GM15510 (cell line): Measurements from ENCODE around the gene ATP1A3.

Experiments used
- POLR2A ChIP-seq: IDR thresholded peaks from 3 replicates; pipeline ENCODE4 v1.6.1; 2011; ENCODE audit warnings: borderline replicate concordance; ENCODE audit not compliant: insufficient read length; ENCODE audit errors: extremely low read depth

The ATP1A3 gene

DNA sequence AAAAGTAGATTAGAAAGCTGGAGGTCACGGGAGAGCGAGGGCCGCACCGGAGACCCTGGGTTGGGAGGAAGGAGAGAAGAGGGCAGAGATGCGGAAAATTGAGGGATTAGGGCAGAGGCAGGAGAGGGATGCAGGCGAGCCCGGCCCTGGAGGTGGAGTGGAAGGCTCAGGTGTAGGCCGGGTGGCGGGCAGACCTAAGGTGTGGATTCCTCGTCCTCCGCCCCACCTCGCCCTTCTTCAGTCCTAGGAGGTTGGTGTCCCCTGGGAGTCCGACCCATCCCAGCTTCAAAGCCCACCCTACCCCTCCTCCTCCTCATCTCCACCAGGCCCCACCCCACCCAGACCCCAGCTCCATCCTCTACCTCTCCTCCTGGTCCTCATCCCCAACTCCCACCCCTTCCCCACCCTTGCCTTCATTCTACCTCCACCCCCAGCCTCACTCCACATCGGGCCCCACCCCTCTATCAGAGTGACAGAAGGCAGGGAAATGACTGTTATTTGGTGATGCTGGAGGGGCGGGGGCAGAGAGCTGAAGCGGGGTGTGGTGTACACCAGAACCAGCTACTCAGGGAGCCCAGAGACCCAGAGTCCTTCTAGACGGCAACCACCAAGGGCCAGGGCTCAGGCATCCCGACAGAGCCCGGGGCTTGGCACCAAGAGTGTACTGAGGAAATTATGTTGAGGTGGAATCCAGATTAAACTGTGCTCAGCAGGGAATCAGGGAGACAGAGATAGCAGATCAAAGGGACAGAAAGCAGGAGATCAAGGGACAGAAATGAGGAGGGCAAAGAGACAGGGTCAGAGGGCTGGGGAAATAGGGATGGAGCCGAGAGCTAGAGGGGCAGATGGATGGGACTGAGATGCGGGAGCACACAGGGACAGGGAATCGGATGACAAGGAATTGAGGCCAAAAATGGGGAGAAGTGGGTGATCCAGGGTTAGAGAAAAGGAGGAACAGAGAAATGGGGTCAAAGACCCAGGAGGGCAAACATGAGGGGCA, 72.2 kb downstream of the ATP1A3 start:
- TF ChIP-seq POLR2A: no peak

DNA sequence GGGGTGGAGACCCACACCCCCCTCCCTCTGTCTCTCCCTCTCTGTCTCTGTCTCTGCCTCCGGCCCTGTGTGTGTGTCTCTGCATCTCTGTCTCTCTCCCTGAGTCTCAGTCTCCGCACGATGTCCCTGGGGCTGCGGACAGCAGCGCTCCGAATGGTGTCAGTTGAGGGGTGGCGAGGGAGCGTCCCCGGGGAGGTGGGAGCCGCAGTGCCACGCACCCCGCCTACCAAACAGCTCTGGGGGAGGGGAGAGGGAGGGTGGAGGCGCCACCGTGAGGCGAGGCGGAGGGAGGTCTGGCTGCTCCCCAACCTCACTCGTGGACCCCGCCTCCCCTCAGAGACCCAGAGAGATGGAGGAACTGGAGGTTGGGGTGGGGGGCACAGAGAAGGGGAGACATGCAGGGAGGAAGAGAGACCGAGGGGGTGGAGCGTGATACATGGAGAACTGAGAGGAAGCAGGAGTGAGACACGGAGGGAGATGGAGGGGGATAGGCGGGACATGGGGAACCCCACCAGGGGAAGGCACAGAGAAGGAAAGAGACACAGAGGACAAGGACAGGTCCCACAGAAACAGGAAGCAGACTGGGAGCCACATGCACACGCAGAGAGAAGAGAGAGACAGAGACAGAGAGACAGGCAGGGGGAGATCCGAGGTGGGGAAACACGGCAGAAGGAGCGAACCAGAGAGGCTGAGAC, 73.0 kb downstream of the ATP1A3 start:
- TF ChIP-seq POLR2A: no peak

DNA sequence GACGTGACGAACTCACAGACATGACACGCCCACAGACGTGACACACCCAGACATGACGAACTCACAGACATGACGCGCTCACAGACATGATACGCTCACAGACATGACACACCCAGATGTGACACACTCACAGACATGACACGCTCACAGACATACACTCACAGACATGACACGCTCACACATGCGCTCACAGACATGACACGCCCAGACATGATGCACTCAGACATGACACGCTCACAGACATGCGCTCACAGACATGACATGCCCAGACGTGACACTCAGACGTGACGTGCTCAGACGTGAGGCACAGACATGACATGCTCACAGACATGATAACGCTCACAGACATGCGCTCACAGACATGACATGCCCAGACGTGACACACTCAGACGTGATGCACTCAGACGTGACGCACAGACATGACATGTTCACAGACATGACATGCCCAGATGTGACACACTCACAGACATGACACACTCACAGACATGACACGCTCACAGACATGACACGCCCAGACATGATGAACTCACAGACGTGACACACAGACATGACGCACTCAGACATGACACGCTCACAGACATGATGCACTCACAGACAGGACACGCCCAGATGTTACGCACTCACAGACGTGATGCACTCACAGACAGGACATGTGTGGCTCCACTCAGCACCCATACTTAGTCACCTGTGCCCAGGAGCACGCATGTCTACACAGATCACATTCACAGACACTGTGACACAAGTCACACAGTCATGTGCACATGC, 73.9 kb downstream of the ATP1A3 start:
- no peak for TF ChIP-seq POLR2A

DNA sequence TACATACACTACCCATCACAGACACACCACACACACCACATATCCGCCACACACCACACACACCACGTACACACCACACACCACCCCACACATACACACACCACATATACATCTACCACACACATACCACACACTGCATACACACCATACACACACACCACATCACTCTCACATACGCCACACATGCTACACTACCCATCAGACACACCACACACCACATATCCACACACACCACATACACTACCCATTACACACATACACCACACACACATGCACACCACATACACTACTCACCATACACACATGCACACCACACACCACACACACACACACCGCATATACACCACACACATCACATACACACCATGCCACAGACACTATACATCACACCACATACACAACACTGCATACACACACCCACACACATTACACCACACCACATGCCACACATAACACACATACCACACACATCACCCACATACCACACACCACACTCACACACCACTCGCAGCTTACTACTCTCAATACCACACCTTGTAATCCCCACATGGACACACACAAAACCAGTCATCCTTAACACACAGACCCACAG, 75.3 kb downstream of the ATP1A3 start:
- TF ChIP-seq POLR2A: no peak

DNA sequence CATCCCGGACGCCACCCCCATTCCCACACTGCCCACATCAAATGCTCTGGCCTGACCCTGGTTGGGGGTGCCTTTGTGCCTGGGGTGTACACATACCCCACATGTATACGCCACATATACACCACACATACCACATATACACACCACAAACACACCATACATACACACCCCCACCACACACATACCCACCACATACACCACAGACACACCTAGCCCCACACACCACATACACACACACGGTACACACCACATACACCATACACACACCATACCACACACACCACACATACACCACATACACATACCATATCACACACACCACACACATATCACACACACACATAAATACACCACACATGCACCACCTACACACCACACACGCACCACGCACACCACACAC, 75.9 kb downstream of the ATP1A3 start:
- no peak for TF ChIP-seq POLR2A

DNA sequence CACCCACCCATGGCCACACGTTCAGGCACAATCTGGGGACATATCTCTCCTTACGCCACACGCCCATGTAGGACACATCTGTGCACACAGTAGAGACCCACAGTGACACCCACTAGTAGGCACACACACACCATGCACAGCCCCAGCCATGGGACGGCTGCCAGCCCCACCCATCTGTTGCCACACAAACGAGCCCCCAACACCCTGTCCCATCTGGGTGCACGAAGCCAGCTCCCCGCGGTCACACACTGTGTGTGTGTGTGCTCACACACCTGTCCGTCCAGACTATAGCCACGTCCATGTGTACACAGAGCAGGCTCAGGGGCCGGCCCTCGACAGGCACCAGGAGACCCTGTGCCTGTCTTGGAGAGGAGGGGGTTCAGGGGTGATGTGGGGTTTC, 76.4 kb downstream of the ATP1A3 start:
- no peak for TF ChIP-seq POLR2A
